IPS-NIHi7 (cell line): Measurements from ENCODE around the gene LMCD1.

ENCODE experiments used
- DNase-seq: peaks from one replicate; pipeline ENCODE4 v3.0.0; 2012; ENCODE audit warnings: mixed read lengths; ENCODE audit errors: extremely low spot score

LMCD1 gene

GRCh38 chr3:8501371-8502131 lies at the start of gene LMCD1:
TSS of gene LMCD1 (plus strand) at chr3:8501823. CDS start at chr3:8501939, 116 bp downstream.
- peak; percentile 93 for DNase-seq

GRCh38 chr3:8452112-8452511 lies 49.5 kb upstream of the LMCD1 start:
- no peak for DNase-seq

- no peak for DNase-seq
Observed at GRCh38 chr3:8453153-8453552, 48.5 kb upstream of the LMCD1 start.

- no peak for DNase-seq
Observed at GRCh38 chr3:8455526-8456411, 45.9 kb upstream of the LMCD1 start.

- DNase-seq, result peak; percentile 20
Observed at GRCh38 chr3:8456412-8456811, 45.2 kb upstream of the LMCD1 start.

GRCh38 chr3:8457039-8457438 lies 44.6 kb upstream of the LMCD1 start:
- DNase-seq, result no peak

- DNase-seq, result no peak
Observed at GRCh38 chr3:8458238-8458661, 43.4 kb upstream of the LMCD1 start.

GRCh38 chr3:8458711-8459110 lies 42.9 kb upstream of the LMCD1 start:
- no peak for DNase-seq

- no peak for DNase-seq
Observed at GRCh38 chr3:8460050-8460708, 41.4 kb upstream of the LMCD1 start.

GRCh38 chr3:8460815-8461456 lies 40.7 kb upstream of the LMCD1 start:
- no peak for DNase-seq

GRCh38 chr3:8464668-8465067 lies 37.0 kb upstream of the LMCD1 start:
- no peak for DNase-seq

GRCh38 chr3:8466526-8466925 lies 35.1 kb upstream of the LMCD1 start:
- DNase-seq, result no peak

GRCh38 chr3:8470801-8471200 lies 30.8 kb upstream of the LMCD1 start:
- DNase-seq, result no peak

GRCh38 chr3:8472549-8472948 lies 29.1 kb upstream of the LMCD1 start:
- DNase-seq, result peak; percentile 36

- no peak for DNase-seq
Observed at GRCh38 chr3:8473029-8473428, 28.6 kb upstream of the LMCD1 start.

GRCh38 chr3:8473990-8474389 lies 27.6 kb upstream of the LMCD1 start:
- DNase-seq, result no peak

GRCh38 chr3:8474991-8475390 lies 26.6 kb upstream of the LMCD1 start:
- DNase-seq, result no peak

GRCh38 chr3:8480699-8481098 lies 20.9 kb upstream of the LMCD1 start:
- DNase-seq, result no peak

GRCh38 chr3:8481380-8481779 lies 20.2 kb upstream of the LMCD1 start:
- DNase-seq, result no peak

- no peak for DNase-seq
Observed at GRCh38 chr3:8482263-8482662, 19.4 kb upstream of the LMCD1 start.

GRCh38 chr3:8482960-8483665 lies 18.5 kb upstream of the LMCD1 start:
- no peak for DNase-seq
